ENCODE data around the gene PLTP. TPM values are rescaled to one million over a fixed set of nuclear protein-coding genes. Genes with fewer than 3 reads are reported as not detected.
A peak's percentile ranks its signal among the peaks of the same experiment; 100 is the strongest.

Gene PLTP
- total RNA-seq, 1 experiment from 2014 or later = 17.7 TPM

DNA sequence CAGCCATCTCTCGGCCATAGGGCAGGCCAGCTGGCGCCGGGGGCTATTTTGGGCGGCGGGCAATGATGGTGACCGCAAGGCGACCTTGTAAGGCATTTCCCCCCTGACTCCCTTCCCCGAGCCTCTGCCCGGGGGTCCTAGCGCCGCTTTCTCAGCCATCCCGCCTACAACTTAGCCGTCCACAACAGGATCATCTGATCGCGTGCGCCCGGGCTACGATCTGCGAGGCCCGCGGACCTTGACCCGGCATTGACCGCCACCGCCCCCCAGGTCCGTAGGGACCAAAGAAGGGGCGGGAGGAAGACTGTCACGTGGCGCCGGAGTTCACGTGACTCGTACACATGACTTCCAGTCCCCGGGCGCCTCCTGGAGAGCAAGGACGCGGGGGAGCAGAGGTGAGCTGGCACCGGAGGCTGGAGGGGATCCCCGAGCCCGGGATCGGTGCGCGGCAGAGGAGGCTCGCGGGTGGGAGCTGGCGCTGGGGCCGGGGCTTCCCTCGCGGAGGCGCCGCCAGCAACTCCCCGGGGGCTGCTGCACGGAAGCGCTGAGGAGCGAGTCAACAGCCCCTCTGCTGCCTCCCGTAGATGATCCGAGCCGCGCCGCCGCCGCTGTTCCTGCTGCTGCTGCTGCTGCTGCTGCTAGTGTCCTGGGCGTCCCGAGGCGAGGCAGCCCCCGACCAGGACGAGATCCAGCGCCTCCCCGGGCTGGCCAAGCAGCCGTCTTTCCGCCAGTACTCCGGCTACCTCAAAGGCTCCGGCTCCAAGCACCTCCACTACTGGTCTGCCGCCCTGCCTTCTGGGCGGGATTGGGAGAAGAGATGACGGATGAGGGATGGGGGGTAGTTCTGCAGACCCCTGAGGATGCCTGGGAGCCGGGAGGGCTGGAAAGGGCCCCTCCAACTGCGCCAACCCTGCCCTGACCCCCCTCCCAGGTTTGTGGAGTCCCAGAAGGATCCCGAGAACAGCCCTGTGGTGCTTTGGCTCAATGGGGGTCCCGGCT is 20.7 kb downstream of the PLTP start, which contains the start of the genes CTSA and NEURL2:
TSS of gene CTSA (plus strand) at position 351 of the 999 bp plus-strand sequence. CDS start at position 585, 234 bp downstream.
TSS of gene NEURL2 (minus strand) at position 224 of the 999 bp plus-strand sequence. CDS start at position 7, 217 bp downstream.
- ChIA-PET CTCF (interaction anchor here (0.7 to 1.7 kb wide), 3 partner anchors 10 to 96 kb away, joined by 3 to 4 read pairs (median 3); partner anchors contain the start of gene ZSWIM1), POLR2A (interaction anchor here (1.2 kb wide), 1 partner anchor 10 kb away, joined by 6 read pairs; the partner anchor contains the start of gene ZSWIM1)
- no TSS peak for BruUV-seq (replicated peaks)
- Histone ChIP-seq H3K4me3 (ENCODE audit: low read depth in 2 of 2, low read length in 2 of 2) (peak within 1 kb of the TSS; percentile 68 to 74), H3K36me3 (ENCODE audit: control insufficient read depth, insufficient read depth, low read length) (peaks cover 3% of the 10 kb centered on the region; the same call in 1 of the 2 replicates), H3K27me3 (ENCODE audit: control insufficient read depth, insufficient read depth, low read length) (no peaks in the 10 kb centered on the region), H3K4me1 (ENCODE audit: control insufficient read depth, insufficient read depth, low read length) (peaks cover 12% of the 10 kb centered on the region), H3K27ac (ENCODE audit: low read length) (peak within 1 kb of the TSS; percentile 81), H3K9me3 (ENCODE audit: control insufficient read depth, insufficient read depth, low read depth, low read length) (no peaks in the 10 kb centered on the region)
- in situ Hi-C loops (cut with HindIII; ENCODE audit: low pct_unique_long_range_greater_than_20kb, low sequenced_read_pairs) = no loop called here
- peak; percentile 90 for ATAC-seq
- intact Hi-C loops (cut with micrococcal nuclease; ENCODE audit: unreplicated experiment) = no loop called here
- no peak for DNase-seq (ENCODE audit: low read depth, low spot score)
- no peak for TF ChIP-seq TCF7L2 (IDR thresholded peaks at IDR 0.05; ENCODE audit: low read depth, low read length)
- TF ChIP-seq POLR2AphosphoS5 (IDR thresholded peaks at IDR 0.05; ENCODE audit: low read depth, low read length) = peak; percentile 74
- TF ChIP-seq, protein P1, sequence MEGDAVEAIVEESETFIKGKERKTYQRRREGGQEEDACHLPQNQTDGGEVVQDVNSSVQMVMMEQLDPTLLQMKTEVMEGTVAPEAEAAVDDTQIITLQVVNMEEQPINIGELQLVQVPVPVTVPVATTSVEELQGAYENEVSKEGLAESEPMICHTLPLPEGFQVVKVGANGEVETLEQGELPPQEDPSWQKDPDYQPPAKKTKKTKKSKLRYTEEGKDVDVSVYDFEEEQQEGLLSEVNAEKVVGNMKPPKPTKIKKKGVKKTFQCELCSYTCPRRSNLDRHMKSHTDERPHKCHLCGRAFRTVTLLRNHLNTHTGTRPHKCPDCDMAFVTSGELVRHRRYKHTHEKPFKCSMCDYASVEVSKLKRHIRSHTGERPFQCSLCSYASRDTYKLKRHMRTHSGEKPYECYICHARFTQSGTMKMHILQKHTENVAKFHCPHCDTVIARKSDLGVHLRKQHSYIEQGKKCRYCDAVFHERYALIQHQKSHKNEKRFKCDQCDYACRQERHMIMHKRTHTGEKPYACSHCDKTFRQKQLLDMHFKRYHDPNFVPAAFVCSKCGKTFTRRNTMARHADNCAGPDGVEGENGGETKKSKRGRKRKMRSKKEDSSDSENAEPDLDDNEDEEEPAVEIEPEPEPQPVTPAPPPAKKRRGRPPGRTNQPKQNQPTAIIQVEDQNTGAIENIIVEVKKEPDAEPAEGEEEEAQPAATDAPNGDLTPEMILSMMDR (IDR thresholded peaks at IDR 0.05) = no peak
- TF ChIP-seq SIN3A (IDR thresholded peaks at IDR 0.05; ENCODE audit: borderline replicate concordance, insufficient read depth, low read depth, low read length) = peak; percentile 95
- TF ChIP-seq, protein P2, sequence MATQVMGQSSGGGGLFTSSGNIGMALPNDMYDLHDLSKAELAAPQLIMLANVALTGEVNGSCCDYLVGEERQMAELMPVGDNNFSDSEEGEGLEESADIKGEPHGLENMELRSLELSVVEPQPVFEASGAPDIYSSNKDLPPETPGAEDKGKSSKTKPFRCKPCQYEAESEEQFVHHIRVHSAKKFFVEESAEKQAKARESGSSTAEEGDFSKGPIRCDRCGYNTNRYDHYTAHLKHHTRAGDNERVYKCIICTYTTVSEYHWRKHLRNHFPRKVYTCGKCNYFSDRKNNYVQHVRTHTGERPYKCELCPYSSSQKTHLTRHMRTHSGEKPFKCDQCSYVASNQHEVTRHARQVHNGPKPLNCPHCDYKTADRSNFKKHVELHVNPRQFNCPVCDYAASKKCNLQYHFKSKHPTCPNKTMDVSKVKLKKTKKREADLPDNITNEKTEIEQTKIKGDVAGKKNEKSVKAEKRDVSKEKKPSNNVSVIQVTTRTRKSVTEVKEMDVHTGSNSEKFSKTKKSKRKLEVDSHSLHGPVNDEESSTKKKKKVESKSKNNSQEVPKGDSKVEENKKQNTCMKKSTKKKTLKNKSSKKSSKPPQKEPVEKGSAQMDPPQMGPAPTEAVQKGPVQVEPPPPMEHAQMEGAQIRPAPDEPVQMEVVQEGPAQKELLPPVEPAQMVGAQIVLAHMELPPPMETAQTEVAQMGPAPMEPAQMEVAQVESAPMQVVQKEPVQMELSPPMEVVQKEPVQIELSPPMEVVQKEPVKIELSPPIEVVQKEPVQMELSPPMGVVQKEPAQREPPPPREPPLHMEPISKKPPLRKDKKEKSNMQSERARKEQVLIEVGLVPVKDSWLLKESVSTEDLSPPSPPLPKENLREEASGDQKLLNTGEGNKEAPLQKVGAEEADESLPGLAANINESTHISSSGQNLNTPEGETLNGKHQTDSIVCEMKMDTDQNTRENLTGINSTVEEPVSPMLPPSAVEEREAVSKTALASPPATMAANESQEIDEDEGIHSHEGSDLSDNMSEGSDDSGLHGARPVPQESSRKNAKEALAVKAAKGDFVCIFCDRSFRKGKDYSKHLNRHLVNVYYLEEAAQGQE (IDR thresholded peaks at IDR 0.05; ENCODE audit: insufficient read depth in 1 of 2, low read depth in 2 of 2, low read length in 1 of 2) = no peak

DNA sequence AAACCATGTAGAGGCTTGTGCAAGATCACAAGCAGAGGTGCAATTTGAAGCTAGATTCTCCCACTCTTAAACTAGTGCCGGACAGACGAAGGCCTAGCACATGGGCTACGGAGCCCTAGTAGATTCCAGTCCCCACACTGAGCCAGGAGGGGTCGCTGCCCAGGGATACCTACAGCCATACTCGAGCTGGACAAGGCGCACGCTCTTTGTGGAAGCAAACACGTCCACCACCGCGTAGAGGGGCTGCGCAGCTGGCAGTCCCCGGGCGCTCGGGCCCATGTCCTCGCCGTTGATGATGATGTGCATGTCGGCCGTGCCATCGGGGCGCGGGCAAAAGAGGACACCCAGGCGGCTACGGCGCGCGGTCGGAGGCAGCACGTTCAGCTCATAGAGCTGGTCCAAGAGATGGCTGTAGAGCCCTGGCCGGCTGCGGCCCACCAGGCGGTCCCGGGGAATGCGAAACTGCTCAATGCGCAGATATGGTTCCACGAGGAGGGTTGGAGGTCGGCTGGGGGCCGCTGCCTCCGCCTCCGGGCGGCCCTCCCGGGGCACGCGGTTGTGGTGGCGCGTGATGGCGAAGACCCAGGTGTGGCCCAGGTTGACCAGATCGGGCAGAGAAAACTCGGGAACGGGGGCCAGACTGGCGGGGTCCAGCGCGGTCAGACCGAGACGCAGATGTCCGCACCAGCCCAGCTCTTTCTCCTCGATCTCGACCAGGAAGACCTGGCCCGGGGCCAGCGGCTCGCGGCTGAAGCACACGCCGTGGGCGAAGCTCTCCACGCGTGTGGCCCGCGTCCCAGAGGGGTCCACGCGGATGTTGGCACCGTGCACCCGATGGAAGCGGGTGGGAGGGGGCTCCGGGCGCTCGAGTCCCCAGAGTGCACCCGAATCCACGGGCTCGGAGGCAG is 21.6 kb downstream of the PLTP start:
- Histone ChIP-seq H3K27ac (ENCODE audit: low read length) (peak overlapping the region; percentile 81), H3K36me3 (ENCODE audit: control insufficient read depth, insufficient read depth, low read length) (peaks cover 3% of the 10 kb centered on the region; the same call in 1 of the 2 replicates), H3K9me3 (ENCODE audit: control insufficient read depth, insufficient read depth, low read depth, low read length) (no peaks in the 10 kb centered on the region), H3K27me3 (ENCODE audit: control insufficient read depth, insufficient read depth, low read length) (no peaks in the 10 kb centered on the region), H3K4me3 (ENCODE audit: low read depth in 2 of 2, low read length in 2 of 2) (peak overlapping the region; percentile 68 to 74), H3K4me1 (ENCODE audit: control insufficient read depth, insufficient read depth, low read length) (peaks cover 12% of the 10 kb centered on the region)
- in situ Hi-C loops (cut with HindIII; ENCODE audit: low pct_unique_long_range_greater_than_20kb, low sequenced_read_pairs) (no loop called here), intact Hi-C loops (cut with micrococcal nuclease; ENCODE audit: unreplicated experiment) (no loop called here)
- DNase-seq (ENCODE audit: low read depth, low spot score) (no peak), ATAC-seq (peak; percentile 81)
- ChIA-PET CTCF (interaction anchor here (0.5 to 1.6 kb wide), 6 partner anchors 9 to 1805 kb away, joined by 3 to 7 read pairs (median 4); partner anchors contain the start of gene ZSWIM1), POLR2A (interaction anchor here (1.2 kb wide), 1 partner anchor 9 kb away, joined by 6 read pairs; the partner anchor contains the start of gene ZSWIM1)
- no peak for TF ChIP-seq POLR2AphosphoS5 (IDR thresholded peaks at IDR 0.05; ENCODE audit: low read depth, low read length)
- TF ChIP-seq, protein P1 (IDR thresholded peaks at IDR 0.05) = peak; percentile 88
- no TSS peak for BruUV-seq (replicated peaks)

Measured in Panc1 (cell line).